HEK293 (cell line): ENCODE data around the gene PYGO2.
A peak's percentile ranks its signal among the peaks of the same experiment; 100 is the strongest.

Experiments
- GLI4 ChIP-seq: fragments of 450-650 bp; formaldehyde crosslinking; IDR thresholded peaks from 2 replicates; pipeline ENCODE4 v1.5.1; 2016; ENCODE audit warnings: missing biosample characterization, missing genetic modification characterization
- HOXA7 ChIP-seq: sonication (generic); formaldehyde crosslinking; IDR thresholded peaks from 2 replicates; pipeline ENCODE4 v1.8.1; 2022; ENCODE audit warnings: missing genetic modification reagents, borderline replicate concordance
- IKZF3 ChIP-seq: fragments of 450-650 bp; IDR thresholded peaks from 2 replicates; pipeline ENCODE4 v1.5.0; 2018; ENCODE audit warnings: missing biosample characterization, mild to moderate bottlenecking, missing genetic modification characterization, moderate library complexity
- INSM2 ChIP-seq: fragments of 450-650 bp; formaldehyde crosslinking; IDR thresholded peaks from 2 replicates; pipeline ENCODE4 v1.5.1; 2016; ENCODE audit warnings: missing biosample characterization, missing genetic modification characterization
- KLF16 ChIP-seq: fragments of 450-650 bp; formaldehyde crosslinking; IDR thresholded peaks from 2 replicates; pipeline ENCODE4 v1.5.1; 2017; ENCODE audit warnings: missing biosample characterization, missing genetic modification characterization
- REPIN1 ChIP-seq: fragments of 450-650 bp; formaldehyde crosslinking; IDR thresholded peaks from 2 replicates; pipeline ENCODE4 v1.5.1; 2017; ENCODE audit warnings: missing biosample characterization, missing genetic modification characterization, low read depth
- SETDB1 ChIP-seq: IDR thresholded peaks from one replicate; pipeline ENCODE4 v1.6.1; 2017; ENCODE audit warnings: mild to moderate bottlenecking, low read length, moderate library complexity, mixed read lengths; ENCODE audit not compliant: insufficient read length
- WT1 ChIP-seq: fragments of 450-650 bp; formaldehyde crosslinking; IDR thresholded peaks from 2 replicates; pipeline ENCODE4 v1.5.1; 2016; ENCODE audit warnings: missing biosample characterization, missing genetic modification characterization
- ZFHX2 ChIP-seq: fragments of 450-650 bp; formaldehyde crosslinking; conservative IDR thresholded peaks from 2 replicates; pipeline ENCODE4 v1.5.1; 2016; ENCODE audit warnings: missing biosample characterization, missing genetic modification characterization
- ZFP41 ChIP-seq: fragments of 450-650 bp; formaldehyde crosslinking; IDR thresholded peaks from 2 replicates; pipeline ENCODE4 v1.5.1; 2016; ENCODE audit warnings: missing biosample characterization, missing genetic modification characterization, borderline replicate concordance
- ZNF114 ChIP-seq: fragments of 450-650 bp; formaldehyde crosslinking; IDR thresholded peaks from 2 replicates; pipeline ENCODE4 v1.5.0; 2017; ENCODE audit warnings: missing biosample characterization, missing genetic modification characterization
- ZNF138 ChIP-seq: fragments of 450-650 bp; formaldehyde crosslinking; IDR thresholded peaks from 2 replicates; pipeline ENCODE4 v1.5.1; 2016; ENCODE audit warnings: missing biosample characterization, missing genetic modification characterization, borderline replicate concordance
- ZNF146 ChIP-seq: fragments of 450-650 bp; formaldehyde crosslinking; IDR thresholded peaks from 2 replicates; pipeline ENCODE4 v1.5.1; 2016; ENCODE audit warnings: missing biosample characterization, missing genetic modification characterization
- ZNF175 ChIP-seq: fragments of 450-650 bp; formaldehyde crosslinking; IDR thresholded peaks from 2 replicates; pipeline ENCODE4 v1.5.1; 2016; ENCODE audit warnings: missing biosample characterization, missing genetic modification characterization
- ZNF266 ChIP-seq: fragments of 450-650 bp; formaldehyde crosslinking; IDR thresholded peaks from 2 replicates; pipeline ENCODE4 v1.5.1; 2016; ENCODE audit warnings: missing biosample characterization, missing genetic modification characterization, low read depth
- ZNF341 ChIP-seq: fragments of 450-650 bp; formaldehyde crosslinking; IDR thresholded peaks from 2 replicates; pipeline ENCODE4; 2016; ENCODE audit warnings: low read depth, missing biosample characterization, missing genetic modification characterization
- ZNF37A ChIP-seq: fragments of 450-650 bp; IDR thresholded peaks from 2 replicates; pipeline ENCODE4 v1.5.1; 2018; ENCODE audit warnings: missing biosample characterization, missing genetic modification characterization
- ZNF423 ChIP-seq: fragments of 450-650 bp; formaldehyde crosslinking; IDR thresholded peaks from 2 replicates; pipeline ENCODE4 v1.5.1; 2016; ENCODE audit warnings: missing biosample characterization, missing genetic modification characterization
- ZNF510 ChIP-seq: fragments of 450-650 bp; formaldehyde crosslinking; IDR thresholded peaks from 2 replicates; pipeline ENCODE4 v1.5.1; 2018; ENCODE audit warnings: mild to moderate bottlenecking, missing genetic modification characterization, missing biosample characterization; ENCODE audit not compliant: insufficient replicate concordance
- ZNF548 ChIP-seq: fragments of 450-650 bp; formaldehyde crosslinking; IDR thresholded peaks from 2 replicates; pipeline ENCODE4 v1.5.1; 2016; ENCODE audit warnings: missing biosample characterization, missing genetic modification characterization
- ZNF549 ChIP-seq: fragments of 450-650 bp; IDR thresholded peaks from 2 replicates; pipeline ENCODE4 v1.5.1; 2018; ENCODE audit warnings: missing biosample characterization, missing genetic modification characterization, mild to moderate bottlenecking, inconsistent platforms, moderate library complexity
- ZNF555 ChIP-seq: fragments of 450-650 bp; formaldehyde crosslinking; conservative IDR thresholded peaks from 2 replicates; pipeline ENCODE4 v1.5.1; 2017; ENCODE audit warnings: missing biosample characterization, mild to moderate bottlenecking, missing genetic modification characterization, inconsistent platforms
- ZNF596 ChIP-seq: fragments of 450-650 bp; IDR thresholded peaks from 2 replicates; pipeline ENCODE4 v1.5.0; 2018; ENCODE audit warnings: missing biosample characterization, mild to moderate bottlenecking, missing genetic modification characterization, moderate library complexity
- ZNF623 ChIP-seq: fragments of 450-650 bp; formaldehyde crosslinking; IDR thresholded peaks from 2 replicates; pipeline ENCODE4 v1.5.1; 2016; ENCODE audit warnings: missing biosample characterization, missing genetic modification characterization
- ZNF670 ChIP-seq: fragments of 450-650 bp; formaldehyde crosslinking; IDR thresholded peaks from 2 replicates; pipeline ENCODE4 v1.5.1; 2016; ENCODE audit warnings: missing biosample characterization, missing genetic modification characterization, low read depth
- ZNF677 ChIP-seq: fragments of 450-650 bp; IDR thresholded peaks from 2 replicates; pipeline ENCODE4 v1.5.0; 2018; ENCODE audit warnings: missing biosample characterization, mild to moderate bottlenecking, missing genetic modification characterization, moderate library complexity
- ZNF704 ChIP-seq: fragments of 450-650 bp; formaldehyde crosslinking; IDR thresholded peaks from 2 replicates; pipeline ENCODE4 v1.5.1; 2016; ENCODE audit warnings: missing biosample characterization, missing genetic modification characterization
- ZNF76 ChIP-seq: fragments of 450-650 bp; formaldehyde crosslinking; IDR thresholded peaks from 2 replicates; pipeline ENCODE4; 2016; ENCODE audit warnings: low read depth, missing biosample characterization, missing genetic modification characterization, borderline replicate concordance
- ZNF768 ChIP-seq: fragments of 450-650 bp; formaldehyde crosslinking; IDR thresholded peaks from 2 replicates; pipeline ENCODE4 v1.5.1; 2018; ENCODE audit warnings: missing biosample characterization, mild to moderate bottlenecking, missing genetic modification characterization
- ZNF776 ChIP-seq: fragments of 450-650 bp; formaldehyde crosslinking; IDR thresholded peaks from 2 replicates; pipeline ENCODE4 v1.5.0; 2017; ENCODE audit warnings: missing biosample characterization, missing genetic modification characterization, borderline replicate concordance
- ZSCAN23 ChIP-seq: fragments of 450-650 bp; formaldehyde crosslinking; IDR thresholded peaks from 2 replicates; pipeline ENCODE4 v1.5.1; 2016; ENCODE audit warnings: missing biosample characterization, missing genetic modification characterization
- ZSCAN4 ChIP-seq: fragments of 450-650 bp; formaldehyde crosslinking; IDR thresholded peaks from 2 replicates; pipeline ENCODE4 v1.5.1; 2017; ENCODE audit warnings: missing biosample characterization, missing genetic modification characterization
- ZSCAN5A ChIP-seq: fragments of 450-650 bp; formaldehyde crosslinking; IDR thresholded peaks from 2 replicates; pipeline ENCODE4 v1.5.1; 2016; ENCODE audit warnings: missing biosample characterization, missing genetic modification characterization
- TF ChIP-seq, protein P1 (sequence below): fragments of 450-650 bp; formaldehyde crosslinking; optimal IDR thresholded peaks from 2 replicates; pipeline ENCODE3; 2016; ENCODE audit warnings: missing biosample characterization, mild to moderate bottlenecking, missing genetic modification characterization

PYGO2 gene

DNA sequence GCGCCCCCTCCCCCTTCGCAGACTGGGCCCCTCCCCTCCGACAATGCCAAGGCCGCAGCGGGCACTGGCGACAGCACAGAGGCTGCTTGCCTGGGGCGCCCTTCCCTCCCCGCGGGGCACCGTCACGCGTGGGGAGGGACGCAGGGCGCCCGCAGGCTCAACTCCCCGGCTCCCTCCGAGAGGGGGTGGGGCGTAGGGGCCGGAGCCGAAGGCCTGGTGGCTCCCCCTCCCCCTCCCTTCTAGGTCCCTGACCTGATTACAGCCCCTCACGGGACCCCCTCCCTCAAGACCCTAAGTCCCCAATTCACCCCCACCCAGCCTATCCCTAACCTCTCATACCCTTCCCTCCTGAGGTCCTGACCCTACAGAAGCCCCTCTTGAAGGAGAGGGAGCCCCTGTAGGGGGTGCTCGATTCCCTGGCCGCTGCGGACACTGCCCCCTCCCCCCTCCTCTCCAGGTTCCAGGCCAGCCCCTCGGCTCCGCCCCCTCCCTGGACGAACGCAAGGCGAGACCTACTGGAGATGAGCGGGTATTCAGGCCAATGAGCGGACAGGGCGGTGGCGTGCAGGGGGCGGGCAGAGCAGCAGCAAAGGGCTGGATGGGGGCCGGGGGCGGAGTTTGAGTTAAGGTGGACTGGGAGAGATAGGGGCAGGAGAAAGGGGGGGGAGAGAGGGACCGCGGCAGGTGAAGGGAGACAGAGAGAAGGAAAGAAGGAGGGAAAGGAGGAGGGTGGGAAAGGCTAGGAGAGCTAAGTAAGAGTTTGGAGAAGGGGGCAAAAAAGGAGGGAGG, 40.3 kb upstream of the PYGO2 start (continued):
- TF ChIP-seq ZSCAN4 (no peak), KLF16 (peak; percentile 70; the same call in 1 of the 2 replicates), ZNF677 (tag by site-specific recombination) (no peak), ZNF555 (tag by site-specific recombination) (no peak), ZNF596 (tag by site-specific recombination) (peak; percentile 57; the same call in 1 of the 2 replicates), HOXA7 (CRISPR knock-in tag) (no peak), ZSCAN23 (tag by site-specific recombination) (peak; percentile 82), ZNF670 (tag by site-specific recombination) (no peak), ZNF175 (tag by site-specific recombination) (no peak), ZSCAN5A (tag by site-specific recombination) (peak; percentile 80; the same call in 1 of the 2 replicates), ZNF623 (tag by site-specific recombination) (no peak), ZFHX2 (peak; percentile 63), ZNF510 (tag by site-specific recombination) (no peak), WT1 (peak; percentile 31), ZNF37A (tag by site-specific recombination) (peak; percentile 73; the same call in 1 of the 2 replicates), ZNF341 (tag by site-specific recombination) (peak; percentile 97), ZNF76 (peak; percentile 63; the same call in 1 of the 2 replicates), ZNF138 (tag by site-specific recombination) (no peak), INSM2 (tag by site-specific recombination) (peak; percentile 78; the same call in 1 of the 2 replicates), ZNF266 (tag by site-specific recombination) (no peak), ZNF114 (tag by site-specific recombination) (no peak), ZNF146 (tag by site-specific recombination) (no peak), ZNF548 (tag by site-specific recombination) (no peak), IKZF3 (tag by site-specific recombination) (peak; percentile 8; the same call in 1 of the 2 replicates), REPIN1 (tag by site-specific recombination) (no peak), ZNF549 (tag by site-specific recombination) (no peak), ZFP41 (tag by site-specific recombination) (no peak), ZNF768 (tag by site-specific recombination) (no peak), ZNF423 (tag by site-specific recombination) (peak; percentile 68), SETDB1 (no peak), ZNF776 (tag by site-specific recombination) (no peak), ZNF704 (tag by site-specific recombination) (no peak), GLI4 (tag by site-specific recombination) (no peak)
- TF ChIP-seq, protein P1, sequence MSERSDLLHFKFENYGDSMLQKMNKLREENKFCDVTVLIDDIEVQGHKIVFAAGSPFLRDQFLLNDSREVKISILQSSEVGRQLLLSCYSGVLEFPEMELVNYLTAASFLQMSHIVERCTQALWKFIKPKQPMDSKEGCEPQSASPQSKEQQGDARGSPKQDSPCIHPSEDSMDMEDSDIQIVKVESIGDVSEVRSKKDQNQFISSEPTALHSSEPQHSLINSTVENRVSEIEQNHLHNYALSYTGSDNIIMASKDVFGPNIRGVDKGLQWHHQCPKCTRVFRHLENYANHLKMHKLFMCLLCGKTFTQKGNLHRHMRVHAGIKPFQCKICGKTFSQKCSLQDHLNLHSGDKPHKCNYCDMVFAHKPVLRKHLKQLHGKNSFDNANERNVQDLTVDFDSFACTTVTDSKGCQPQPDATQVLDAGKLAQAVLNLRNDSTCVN (tag by site-specific recombination), result no peak
